Activated CD4-positive, alpha-beta T cell treated with anti-CD3 and anti-CD28 coated beads for 4 hours (primary cell): ENCODE results near the gene AKR1B1.

Experiments
- DNase-seq, 2 donors: peaks; one replicate each; pipeline ENCODE4 v3.0.0-alpha.2; 2020

AKR1B1 gene

GRCh38 chr7:134443396-134444070, 15.4 kb downstream of the AKR1B1 start:
- DNase-seq = no peak

GRCh38 chr7:134442441-134443220, 16.3 kb downstream of the AKR1B1 start:
- DNase-seq = no peak

- DNase-seq = no peak
Measured at GRCh38 chr7:134441264-134441663, 17.6 kb downstream of the AKR1B1 start.

GRCh38 chr7:134440476-134440875, 18.4 kb downstream of the AKR1B1 start:
- DNase-seq = no peak

- no peak for DNase-seq
Measured at GRCh38 chr7:134440067-134440466, 18.8 kb downstream of the AKR1B1 start.

- DNase-seq = no peak
Measured at GRCh38 chr7:134438946-134439345, 20.0 kb downstream of the AKR1B1 start.

GRCh38 chr7:134435161-134435920, 23.6 kb downstream of the AKR1B1 start:
- no peak for DNase-seq

GRCh38 chr7:134434701-134435100, 24.2 kb downstream of the AKR1B1 start:
- DNase-seq = no peak

- DNase-seq = no peak
Measured at GRCh38 chr7:134433430-134433829, 25.5 kb downstream of the AKR1B1 start.

- DNase-seq = peak; percentile 61
Measured at GRCh38 chr7:134432296-134433152, 26.4 kb downstream of the AKR1B1 start.

- no peak for DNase-seq
Measured at GRCh38 chr7:134431815-134432214, 27.1 kb downstream of the AKR1B1 start.

- DNase-seq = no peak
Measured at GRCh38 chr7:134429481-134429880, 29.4 kb downstream of the AKR1B1 start.

- no peak for DNase-seq
Measured at GRCh38 chr7:134428942-134429341, 30.0 kb downstream of the AKR1B1 start.

- DNase-seq = no peak
Measured at GRCh38 chr7:134427896-134428295, 31.0 kb downstream of the AKR1B1 start.

GRCh38 chr7:134425777-134426176, 33.1 kb downstream of the AKR1B1 start:
- no peak for DNase-seq

- DNase-seq = no peak
Measured at GRCh38 chr7:134422638-134423037, 36.3 kb downstream of the AKR1B1 start.

- DNase-seq = no peak
Measured at GRCh38 chr7:134422008-134422407, 36.9 kb downstream of the AKR1B1 start.

GRCh38 chr7:134420424-134421125, 38.3 kb downstream of the AKR1B1 start:
- DNase-seq = no peak

- no peak for DNase-seq
Measured at GRCh38 chr7:134419875-134420274, 39.0 kb downstream of the AKR1B1 start.

- no peak for DNase-seq
Measured at GRCh38 chr7:134419085-134419484, 39.8 kb downstream of the AKR1B1 start.

GRCh38 chr7:134415700-134416099, 43.2 kb downstream of the AKR1B1 start:
- no peak for DNase-seq

GRCh38 chr7:134414109-134414508, 44.8 kb downstream of the AKR1B1 start:
- DNase-seq = no peak
